Stimulated activated CD8-positive, alpha-beta memory T cell treated with anti-CD3 and anti-CD28 coated beads, Interleukin-15, amount 100 ng/mL, for 1 hour (primary cell): ENCODE data around the gene BABAM2.
"Not testable (repeated sequence)": the region's sequence is repeated elsewhere in the genome, so short reads cannot be mapped to it uniquely, and the experiment has no call there.

Source experiments
- DNase-seq: peaks from one replicate; pipeline ENCODE4 v3.0.0-alpha.2; 2020; ENCODE audit warnings: low read depth

The BABAM2 gene

DNA sequence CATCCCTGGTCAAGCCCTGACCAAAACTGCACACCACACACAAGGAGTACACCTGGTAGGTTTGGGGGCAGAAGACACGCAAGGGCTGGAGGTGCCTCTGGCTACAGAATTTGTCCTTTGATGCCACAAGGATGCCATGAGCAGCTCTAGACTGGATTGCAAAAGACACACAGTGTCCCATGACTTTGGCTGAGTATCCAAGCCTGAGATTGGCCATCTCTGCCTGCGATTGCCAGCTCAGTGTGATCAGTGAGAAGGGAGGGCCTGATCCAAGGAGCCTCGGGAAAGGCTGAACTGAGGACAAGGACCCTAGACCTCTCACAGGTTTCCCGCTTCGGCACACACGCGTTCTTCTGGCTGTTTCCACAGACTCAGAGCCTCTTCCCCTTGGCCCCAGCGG lies 442.2 kb downstream of the BABAM2 start:
- DNase-seq = no peak

DNA sequence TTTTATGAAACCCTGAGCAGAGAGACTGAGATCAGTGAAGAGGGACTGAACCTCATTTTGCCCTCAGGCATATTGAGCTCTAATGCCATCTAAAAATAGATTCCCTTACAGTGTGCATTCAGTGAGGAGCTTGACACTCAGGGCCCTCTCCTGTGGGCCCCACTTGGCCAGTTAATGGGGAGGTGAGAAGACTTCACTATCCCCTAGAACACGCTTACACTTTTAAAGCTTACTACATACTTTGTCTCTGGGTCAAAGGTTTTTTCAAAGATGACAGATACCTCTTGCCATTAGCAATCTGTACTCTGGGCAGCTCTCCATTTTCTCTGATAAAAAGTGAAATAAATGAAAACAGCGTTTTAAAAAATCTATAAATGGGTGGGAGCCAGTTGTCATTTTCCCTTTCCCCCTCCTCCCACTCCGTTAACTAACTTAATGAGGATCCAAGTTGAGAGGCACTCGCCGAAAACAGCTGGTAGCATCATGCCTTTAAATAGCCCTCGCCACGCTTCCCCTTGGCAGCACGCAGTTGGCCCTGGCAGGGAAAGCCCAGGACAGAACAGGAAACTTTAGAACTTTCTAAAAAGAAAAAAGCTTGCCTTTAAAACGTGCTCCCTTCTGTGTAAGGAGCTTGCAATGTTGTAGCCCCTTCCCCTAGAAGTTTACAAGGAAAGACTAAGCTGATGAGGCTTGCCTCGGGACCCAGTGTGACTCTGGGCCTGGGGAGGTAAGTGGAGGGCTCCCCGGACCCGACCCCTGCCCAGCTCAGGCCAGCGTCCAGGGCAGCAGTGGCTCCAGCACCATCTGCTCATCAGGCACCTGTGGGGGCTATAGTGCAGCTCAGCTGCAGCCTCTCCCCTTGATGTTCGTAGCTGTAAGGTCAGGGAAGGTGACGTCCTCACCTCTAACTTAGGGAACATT lies 443.3 kb downstream of the BABAM2 start:
- DNase-seq = no peak

DNA sequence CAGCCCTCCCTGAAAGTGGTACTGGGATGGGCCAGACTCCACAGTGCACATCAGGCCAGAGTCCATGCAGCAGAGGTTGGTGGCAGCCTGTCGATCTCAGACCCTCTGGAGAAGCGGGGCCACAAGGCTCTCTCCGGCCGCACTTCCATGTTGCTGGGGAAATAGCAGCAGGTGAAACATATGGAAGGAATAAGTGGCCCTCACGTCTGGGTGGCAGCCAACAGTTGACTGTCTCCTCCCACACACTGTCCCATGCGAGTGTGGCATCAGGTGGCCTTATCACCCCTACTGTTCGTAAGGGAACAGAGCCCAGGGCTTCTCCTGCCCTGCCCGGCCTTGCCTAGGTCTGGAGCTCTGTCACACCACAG lies 444.0 kb downstream of the BABAM2 start:
- DNase-seq = no peak

DNA sequence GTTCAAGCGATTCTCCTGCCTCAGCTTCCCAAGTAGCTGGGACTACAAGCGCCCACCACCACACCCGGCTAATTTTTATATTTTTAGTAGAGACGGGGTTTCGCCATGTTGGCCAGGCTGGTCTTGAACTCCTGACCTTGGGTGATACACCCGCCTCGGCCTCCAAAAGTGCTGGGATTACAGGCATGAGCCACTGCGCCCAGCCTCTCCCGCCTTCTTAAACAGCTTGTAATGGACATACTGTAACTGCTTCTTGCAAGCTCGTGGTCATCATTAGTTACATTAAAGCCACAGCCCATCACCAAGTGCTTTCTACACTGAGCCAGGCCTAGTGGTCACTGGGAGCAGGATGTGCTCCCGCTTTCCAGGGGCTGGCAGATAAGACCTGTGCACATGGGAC lies 444.7 kb downstream of the BABAM2 start:
- not testable (repeated sequence) for DNase-seq

DNA sequence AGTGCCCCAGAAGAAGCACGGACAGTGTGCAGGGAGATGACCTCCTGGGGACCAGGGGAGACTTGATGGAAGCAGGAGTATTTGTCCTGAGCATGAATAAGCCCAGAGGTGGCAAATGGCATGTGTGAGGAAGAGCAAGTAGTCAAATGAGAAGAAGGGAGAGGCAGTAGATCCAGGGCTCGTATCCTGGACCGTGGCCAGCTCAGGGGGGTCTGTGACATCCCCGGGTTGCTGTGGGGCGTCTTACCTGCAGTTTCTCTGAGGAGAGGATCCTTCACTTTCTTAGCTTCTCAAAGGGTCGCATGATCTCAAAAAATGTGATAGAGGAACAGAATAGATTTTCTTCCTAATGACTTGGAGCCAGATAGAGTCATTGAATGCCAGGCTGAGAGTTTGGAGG lies 445.1 kb downstream of the BABAM2 start:
- no peak for DNase-seq

DNA sequence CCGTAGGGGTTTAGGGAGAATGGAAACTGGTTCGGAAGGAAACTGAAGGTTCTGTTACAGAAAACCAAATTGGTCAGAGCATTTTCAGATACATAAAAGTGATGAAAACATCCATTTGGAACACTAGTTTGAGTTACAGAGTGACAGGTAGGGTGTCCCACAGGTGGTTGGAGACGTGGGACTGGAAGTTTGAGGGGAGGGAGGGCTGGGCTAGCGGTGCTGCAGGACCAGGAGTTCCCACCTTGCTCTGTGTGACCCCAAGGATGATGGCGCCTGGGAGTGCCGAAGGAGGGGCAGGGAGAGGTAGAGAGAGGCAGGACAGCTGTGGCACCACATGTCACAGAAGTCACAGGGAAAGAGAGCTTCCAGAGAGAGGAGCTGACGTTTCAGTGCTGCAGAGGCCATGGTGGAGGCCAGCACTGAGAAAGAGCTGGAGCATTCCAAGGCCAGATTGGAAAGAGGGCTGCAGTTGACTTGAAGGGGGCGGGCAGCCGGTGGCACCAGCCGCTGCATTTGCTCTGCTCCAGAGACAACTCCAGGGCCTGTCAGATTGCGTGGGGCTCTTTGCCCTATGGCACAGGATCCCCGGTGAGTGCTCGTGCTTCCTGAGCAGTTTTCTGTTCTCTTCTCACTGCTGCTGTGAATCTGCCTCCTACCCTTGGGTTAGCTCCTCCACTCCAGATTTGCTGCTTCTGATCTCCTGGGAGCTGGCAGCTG lies 445.9 kb downstream of the BABAM2 start:
- no peak for DNase-seq

DNA sequence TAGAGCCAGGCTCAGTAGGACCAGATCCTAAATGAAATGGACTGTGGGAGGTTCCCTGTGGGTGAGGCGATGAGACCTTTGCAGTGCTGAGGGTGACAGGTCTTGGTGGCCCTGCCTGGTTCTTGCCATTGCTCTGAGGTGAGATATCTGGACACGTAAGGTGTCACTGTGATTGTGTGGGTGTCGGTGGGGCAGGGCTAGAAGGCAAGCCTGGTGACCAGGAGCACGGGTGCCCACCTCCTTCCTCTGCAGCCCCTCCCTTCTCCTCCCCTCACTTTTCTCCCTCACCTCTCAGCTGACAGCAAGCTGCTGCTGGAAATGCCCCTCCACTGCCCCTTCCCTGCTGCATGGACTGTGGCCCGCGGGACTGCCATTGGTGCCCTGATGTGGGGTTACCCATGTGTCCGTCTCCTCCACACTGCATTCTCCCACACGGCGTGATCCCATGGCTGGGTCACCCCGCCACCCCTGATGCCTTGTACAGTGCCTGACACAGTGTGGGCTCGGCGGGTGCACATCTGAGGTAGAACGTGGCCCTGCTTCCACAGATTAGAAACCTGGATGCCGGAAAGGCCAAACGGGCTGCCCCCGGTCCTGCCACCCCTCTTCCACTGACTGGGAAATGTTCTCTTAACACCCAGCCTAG lies 446.6 kb downstream of the BABAM2 start:
- no peak for DNase-seq

DNA sequence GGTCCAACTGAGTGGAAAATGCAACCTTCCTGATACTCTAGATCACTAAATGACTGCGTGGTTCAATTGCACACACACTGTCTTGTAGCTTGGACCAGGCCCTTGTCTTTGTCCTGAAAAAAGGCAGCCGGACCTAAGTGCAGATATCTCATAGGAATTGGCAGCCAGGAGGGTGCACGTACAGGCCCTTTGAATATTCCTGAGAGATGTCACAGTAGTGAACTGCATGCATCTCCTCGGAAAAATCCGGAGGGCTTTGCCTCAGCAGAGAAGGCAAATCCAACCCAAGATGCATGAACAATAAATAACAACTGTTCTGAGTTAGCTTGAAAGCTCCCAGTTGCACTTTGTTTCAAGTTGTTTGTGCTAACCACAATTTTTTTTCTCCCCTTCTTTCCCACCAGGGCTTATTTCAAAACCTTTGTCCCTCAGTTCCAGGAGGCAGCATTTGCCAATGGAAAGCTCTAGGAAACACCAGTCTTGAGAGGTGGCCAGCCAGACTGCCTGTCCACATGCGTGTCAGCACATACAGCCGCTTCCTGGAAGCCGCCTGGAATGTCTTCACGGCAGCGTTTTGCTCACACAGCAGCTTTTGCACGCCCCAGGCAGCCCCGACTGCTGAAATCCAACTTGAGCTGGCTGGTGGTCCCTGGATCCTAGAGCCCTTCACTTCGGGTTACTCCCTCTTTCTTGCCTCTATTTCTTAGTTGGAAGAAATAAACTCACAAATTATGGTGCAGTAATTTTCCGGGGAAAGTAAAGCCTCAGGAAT lies 447.7 kb downstream of the BABAM2 start:
- no peak for DNase-seq

DNA sequence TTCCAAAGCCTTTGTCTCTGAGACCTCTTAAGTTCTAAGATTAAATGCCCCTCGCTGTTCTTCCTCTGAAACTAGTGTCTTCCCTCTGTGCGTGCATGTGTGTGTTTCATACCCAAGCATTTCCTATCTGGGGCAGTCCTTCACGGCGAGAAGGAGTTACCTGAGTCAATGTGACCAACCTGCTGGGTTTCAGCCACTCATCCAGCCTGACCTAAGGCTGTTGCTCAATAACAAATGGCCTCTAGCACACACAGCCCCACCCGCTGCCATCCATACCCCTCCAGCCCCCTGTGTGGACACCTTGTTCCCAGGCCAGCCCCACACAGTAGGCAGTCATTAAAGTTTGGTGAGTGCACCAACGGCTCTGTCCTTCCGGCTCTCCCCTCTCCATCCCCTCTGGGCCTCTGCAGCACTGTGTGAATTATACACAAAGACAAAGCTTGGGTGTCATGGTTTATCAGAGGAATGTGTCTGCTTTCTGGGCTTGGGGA lies 448.3 kb downstream of the BABAM2 start:
- DNase-seq = no peak

DNA sequence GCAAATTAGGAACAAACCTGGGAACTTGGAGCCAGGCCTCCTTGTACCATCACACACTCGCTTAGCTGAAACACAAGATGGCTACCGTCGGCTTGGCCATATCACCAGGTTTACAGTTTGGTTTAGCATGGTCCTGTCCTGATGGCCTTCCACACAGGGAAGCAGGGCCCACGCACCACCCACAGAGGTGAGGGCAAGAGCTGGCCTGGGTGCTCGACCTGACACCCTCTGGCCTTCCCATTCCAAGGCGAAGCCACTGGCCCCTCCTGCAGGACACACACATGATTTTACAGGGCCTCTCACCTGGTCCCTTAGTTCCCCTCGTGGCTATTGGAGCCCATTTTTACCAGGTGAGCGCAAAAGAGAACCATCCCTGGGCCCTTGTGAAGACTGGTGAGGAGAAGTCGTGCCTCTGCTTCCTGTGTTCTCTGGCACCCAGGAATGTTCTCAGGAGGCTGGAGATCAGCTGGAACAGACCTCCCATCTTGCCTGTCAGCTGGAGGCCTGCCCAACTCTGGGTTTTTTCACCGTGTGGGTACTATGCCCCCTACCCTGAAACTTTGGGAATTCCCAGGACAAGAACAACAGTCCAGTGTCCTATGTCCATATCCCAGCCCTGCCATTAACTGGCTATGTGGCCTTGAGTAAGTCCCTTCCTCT lies 449.1 kb downstream of the BABAM2 start:
- DNase-seq = no peak

DNA sequence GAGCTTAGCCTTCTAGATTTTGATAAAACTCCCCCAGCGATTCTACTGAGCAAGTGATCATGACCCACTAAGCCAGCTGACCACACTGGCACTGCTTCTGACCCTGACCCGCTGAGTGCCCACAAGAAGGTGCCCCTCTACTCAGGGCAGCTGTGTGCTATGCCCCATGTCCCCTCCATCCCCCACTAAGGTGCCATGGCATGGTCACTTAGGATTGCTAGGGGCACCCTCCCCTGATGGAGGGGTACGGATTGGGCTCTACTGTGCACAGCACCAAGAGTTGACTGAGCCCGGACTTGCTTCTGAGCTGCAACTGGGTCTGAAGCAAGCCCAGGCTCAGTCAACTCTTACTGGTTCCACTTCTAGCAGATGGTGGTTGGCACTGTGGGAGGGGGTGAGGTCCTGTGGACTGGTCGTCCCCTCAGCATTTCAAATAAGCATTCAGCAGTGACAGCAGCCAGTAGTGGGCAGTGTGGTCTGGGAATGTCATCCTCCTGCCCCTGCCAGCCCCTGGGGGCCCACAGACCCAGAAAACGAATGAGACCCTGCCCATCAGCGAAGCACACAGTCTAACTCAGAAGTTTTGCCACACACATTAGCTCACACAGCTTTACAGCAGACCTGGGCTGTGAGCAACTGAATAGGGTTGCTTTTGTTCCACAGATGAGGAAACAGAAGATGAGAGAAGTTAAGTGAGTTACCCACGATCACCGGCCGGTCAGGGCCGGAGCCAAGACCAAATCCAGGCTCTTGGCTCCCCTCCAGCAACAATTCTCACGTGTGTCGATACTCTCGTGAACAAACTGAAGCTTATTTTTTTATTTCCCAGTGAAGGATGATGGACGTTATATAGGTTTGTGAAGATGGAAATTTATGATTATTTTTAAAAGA lies 450.0 kb downstream of the BABAM2 start:
- DNase-seq = no peak

DNA sequence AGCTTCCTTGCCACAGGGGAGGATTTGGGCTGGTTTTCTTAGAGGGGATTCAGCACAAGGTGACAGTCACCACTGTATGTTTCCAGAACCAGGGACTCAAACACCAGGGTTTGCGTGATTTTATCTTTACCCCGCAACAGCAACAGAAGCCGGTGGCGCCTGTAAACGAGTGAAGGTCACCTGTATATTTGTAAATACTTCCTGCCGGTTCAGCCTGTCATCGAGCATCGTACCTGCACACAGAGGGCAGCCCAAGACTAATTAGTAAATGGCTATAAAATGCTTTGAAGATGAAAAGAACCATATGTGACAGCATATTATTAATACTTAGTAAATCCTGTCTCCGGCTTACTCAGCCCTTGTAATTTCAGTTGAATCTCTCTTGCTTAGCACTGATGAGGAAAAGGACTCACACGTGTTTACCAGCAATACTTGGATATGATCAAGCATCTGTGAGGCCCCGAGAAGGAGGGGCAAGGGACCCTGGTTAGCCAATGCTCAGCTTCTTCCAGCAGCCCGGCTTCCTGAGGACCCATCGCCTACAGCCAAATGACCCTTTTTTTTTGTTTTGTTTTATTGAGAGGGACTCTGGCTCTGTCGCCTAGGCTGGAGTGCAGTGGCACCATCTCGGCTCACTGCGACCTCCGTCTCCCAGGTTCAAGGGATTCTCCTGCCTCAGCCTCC lies 450.8 kb downstream of the BABAM2 start:
- no peak for DNase-seq

DNA sequence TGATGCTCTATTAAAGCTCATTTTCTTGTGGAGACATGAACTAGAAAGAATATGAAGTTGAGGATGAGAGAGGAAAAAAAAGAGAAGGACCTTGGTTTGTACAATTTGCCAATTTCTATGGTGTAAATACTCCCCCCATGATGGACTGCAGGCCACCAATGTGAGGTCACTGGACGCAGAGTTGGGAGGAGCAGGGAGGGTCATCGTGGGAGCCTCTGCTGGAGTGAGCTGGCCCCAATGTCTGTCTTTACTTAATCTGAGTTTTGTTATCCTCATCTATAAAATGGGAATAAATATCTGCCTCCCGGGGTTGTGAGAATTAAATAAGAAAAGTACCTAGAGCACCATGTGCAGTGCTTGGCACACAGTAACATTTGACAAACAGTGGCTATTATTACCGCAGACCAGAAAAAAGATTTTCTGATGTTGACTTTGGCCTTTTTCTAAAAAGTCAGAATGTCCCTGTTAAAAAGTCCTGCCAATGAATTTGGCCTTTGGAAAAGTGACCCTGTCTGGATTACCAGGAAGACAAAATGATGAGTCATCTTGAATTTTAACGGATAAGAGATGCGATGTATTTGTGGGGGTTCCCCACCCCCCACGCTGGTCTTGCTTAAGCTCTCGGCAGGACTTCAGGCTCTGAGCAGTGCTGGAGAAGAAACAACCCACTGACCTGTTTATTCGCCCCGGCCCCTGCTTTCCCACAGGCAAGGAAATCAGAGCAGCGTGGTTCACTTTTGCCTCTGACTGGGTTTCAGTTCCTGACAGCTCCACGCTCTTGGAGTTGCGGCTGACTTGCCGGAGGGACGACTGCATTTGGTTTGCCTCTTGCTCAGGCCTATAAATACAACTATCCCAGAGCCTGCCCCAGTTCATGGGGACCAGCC lies 451.8 kb downstream of the BABAM2 start:
- DNase-seq = no peak

DNA sequence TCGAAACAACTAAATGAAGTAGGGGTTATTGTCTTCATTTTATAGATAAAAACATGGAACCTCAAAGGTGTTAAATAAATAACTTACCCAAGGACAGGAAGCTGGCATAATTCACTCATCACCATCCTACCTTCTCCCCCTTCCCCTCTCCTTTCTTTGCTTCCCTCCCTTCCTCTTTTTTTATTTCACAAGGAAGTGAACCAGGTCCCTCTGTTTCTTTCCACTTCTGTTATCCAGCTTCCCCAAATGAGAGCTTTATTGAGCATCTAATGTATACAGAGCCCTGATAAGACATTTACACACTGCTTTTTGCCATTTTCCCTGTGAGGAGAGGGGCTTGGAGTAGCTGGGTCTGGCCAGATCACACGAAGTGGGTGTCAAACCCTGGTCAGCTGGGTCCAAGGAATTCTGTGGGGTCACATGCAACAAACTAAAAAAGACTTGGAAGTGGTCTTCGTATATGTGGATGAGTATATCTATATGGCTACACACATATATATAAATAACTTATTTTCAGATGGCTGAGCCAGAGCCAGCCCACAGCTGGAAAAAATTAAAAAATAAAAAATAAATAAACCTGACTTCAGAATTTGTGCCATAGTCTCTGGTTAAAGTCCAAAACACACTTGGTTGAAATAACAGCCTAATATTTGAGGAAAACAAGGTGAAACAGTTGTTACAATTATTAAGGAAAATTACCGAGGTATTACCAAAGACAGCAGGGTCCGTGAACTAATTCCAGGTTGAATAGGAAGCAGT lies 452.8 kb downstream of the BABAM2 start:
- DNase-seq = no peak

DNA sequence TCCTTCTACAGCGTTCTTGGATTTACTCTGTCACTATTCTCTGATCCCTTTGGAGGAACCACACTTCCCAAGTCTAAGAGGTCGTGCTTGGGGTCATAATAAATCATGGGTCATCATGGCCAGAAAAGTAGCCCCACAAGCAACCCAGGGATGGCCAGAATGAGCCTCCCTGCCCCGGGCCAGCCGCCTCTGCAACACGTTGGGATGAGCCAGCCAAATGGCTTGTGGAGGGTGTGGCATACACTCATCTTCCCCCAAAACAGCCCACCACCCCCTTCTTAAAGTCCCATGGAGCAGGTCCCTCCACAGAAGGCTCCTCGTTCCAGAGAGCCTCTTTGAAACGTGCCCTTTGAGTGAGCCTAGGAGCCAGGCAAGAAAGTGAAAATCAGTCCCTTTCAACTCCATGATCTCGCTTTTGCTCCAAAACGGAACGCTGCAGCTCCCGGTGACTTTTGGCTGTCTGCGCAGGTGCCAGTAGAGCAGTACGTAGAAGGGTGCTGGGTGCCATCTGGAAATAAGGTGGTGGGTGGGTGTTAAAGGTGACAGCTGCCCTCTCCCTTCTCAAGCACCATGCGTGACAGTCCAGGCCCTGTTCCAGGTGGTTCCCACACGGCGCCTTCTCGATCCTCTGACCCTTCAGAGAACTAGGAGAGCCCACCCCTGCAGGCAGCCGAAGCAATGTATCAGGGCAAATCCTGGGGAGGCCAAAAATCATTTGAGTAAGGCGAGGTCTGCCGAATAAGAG lies 453.6 kb downstream of the BABAM2 start:
- DNase-seq = no peak

DNA sequence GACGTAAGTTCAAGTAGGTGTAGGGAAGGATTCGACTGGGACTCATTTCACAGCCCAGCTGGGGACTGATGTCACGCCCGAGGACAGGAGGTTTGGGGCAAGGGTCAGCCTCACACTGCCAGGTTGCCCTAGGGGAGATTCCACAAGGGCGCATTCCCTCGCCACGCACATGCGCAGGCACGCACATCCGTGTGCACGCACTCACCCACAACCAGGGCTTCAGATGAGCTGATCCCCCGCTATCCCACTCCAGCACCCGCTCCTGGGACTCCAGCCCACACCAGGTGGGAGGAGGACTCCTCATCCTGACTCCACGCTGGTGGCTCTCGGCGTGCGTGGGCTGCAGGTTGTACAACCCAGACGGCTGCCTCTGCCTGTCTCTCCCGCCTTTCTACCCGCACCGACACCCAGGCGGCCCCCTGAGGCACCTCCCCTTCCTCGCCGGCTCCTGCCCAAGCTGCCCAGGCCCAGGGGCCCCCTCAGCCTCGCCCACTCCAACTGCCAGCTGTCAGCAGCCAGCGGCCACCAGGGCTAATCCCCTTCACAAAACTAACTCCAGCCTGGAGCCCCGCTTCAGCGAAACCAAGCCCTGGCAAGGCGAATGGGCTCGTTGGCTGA lies 454.3 kb downstream of the BABAM2 start:
- DNase-seq = no peak

DNA sequence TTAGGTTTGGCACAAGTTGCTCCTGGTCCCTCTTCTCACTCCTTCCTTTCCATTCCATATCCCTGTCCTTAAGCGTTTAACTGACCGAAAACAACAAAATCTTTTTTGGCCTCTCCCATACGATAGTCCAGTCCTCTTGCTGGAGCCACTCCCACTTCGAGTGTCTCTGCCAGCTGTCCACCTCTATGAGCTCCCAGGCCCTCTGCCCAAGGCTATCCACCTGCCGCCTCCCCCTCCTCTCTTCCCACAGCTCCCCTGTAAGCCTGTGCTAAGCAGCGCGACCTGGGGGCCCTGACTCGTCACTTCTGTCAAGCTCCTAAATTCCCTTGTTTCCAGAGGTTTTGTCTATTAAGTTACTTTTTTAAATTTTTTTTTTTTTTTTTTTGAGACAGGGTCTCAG lies 455.1 kb downstream of the BABAM2 start:
- no peak for DNase-seq
